ENCODE measurements around the gene POC1A.

Gene POC1A

DNA sequence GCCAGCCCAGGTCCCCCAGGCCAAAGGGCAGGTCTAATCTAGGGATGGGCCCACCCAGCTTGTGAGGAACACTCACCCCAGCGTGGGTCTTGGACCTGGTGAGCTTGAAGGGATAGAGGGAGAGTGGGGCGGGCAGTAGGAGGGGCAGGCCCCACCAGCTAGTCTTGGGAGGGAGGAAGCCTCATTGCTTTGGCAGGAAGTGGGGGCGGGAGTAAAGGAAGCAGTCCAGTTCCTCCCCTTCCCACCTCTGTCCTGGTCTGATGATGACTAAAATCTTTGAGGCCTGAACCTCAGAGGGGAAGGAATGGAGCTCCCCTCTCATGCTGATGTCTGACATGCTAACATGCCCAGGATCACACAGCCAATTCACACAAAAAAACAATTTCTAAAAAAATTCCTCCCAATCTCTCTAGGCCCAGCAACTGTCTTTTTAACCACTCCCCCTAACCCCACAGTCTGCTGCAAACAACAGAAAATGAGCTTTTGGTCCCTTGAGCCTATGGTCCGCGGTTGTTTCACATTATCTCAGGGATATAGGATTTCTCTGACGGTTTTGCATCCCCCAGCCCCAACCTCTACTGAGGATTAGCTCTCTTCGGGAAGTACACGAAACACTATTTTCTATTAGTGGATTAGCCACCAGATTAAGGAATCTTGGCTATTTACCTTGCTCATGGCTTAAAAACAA lies 67.1 kb downstream of the POC1A start:
- no peak for TF ChIP-seq NFIC (IDR thresholded peaks at IDR 0.05)
- TF ChIP-seq ZBTB7A (IDR thresholded peaks at IDR 0.05; ENCODE audit: low read depth): no peak
- TF ChIP-seq TEAD4 (IDR thresholded peaks at IDR 0.05): no peak
- TF ChIP-seq CEBPB (IDR thresholded peaks at IDR 0.05): no peak
- TF ChIP-seq RAD21 (IDR thresholded peaks at IDR 0.05; ENCODE audit: low read depth): no peak
- TF ChIP-seq, protein P1, sequence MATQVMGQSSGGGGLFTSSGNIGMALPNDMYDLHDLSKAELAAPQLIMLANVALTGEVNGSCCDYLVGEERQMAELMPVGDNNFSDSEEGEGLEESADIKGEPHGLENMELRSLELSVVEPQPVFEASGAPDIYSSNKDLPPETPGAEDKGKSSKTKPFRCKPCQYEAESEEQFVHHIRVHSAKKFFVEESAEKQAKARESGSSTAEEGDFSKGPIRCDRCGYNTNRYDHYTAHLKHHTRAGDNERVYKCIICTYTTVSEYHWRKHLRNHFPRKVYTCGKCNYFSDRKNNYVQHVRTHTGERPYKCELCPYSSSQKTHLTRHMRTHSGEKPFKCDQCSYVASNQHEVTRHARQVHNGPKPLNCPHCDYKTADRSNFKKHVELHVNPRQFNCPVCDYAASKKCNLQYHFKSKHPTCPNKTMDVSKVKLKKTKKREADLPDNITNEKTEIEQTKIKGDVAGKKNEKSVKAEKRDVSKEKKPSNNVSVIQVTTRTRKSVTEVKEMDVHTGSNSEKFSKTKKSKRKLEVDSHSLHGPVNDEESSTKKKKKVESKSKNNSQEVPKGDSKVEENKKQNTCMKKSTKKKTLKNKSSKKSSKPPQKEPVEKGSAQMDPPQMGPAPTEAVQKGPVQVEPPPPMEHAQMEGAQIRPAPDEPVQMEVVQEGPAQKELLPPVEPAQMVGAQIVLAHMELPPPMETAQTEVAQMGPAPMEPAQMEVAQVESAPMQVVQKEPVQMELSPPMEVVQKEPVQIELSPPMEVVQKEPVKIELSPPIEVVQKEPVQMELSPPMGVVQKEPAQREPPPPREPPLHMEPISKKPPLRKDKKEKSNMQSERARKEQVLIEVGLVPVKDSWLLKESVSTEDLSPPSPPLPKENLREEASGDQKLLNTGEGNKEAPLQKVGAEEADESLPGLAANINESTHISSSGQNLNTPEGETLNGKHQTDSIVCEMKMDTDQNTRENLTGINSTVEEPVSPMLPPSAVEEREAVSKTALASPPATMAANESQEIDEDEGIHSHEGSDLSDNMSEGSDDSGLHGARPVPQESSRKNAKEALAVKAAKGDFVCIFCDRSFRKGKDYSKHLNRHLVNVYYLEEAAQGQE (IDR thresholded peaks at IDR 0.05; ENCODE audit: low read depth): no peak
- no peak for TF ChIP-seq FOXM1 (IDR thresholded peaks at IDR 0.05; ENCODE audit: borderline replicate concordance, low read depth)
- TF ChIP-seq, protein P2, sequence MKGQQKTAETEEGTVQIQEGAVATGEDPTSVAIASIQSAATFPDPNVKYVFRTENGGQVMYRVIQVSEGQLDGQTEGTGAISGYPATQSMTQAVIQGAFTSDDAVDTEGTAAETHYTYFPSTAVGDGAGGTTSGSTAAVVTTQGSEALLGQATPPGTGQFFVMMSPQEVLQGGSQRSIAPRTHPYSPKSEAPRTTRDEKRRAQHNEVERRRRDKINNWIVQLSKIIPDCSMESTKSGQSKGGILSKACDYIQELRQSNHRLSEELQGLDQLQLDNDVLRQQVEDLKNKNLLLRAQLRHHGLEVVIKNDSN (IDR thresholded peaks at IDR 0.05): no peak
- no peak for TF ChIP-seq TAF1 (IDR thresholded peaks at IDR 0.05; ENCODE audit: low read depth)
- TF ChIP-seq EGR1 (IDR thresholded peaks at IDR 0.05): no peak
- TF ChIP-seq CREB1 (IDR thresholded peaks at IDR 0.05; ENCODE audit: low read depth): no peak

DNA sequence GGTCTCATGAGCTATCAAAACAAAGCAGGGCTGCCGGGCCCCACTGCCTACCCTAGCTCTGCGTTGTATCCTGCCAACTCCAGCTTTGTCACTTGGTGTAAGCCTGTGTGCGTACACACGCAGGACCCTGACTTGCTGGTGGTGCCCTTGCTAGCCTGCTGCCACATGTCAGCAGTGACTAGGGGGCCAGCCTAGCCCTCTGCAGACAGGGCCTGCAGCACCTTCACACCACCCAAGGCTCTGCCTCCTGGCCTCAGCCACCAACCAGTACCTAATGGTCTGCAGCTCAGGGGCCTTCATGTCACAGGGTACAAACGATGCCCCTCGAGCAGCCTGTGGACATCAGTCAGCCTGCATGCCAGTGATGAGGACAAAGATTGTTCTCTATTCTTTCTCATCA lies 67.8 kb downstream of the POC1A start:
- TF ChIP-seq, protein P3, sequence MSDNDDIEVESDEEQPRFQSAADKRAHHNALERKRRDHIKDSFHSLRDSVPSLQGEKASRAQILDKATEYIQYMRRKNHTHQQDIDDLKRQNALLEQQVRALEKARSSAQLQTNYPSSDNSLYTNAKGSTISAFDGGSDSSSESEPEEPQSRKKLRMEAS (IDR thresholded peaks at IDR 0.05): no peak
- no peak for TF ChIP-seq EP300 (IDR thresholded peaks at IDR 0.05; ENCODE audit: borderline replicate concordance)
- TF ChIP-seq TCF12 (IDR thresholded peaks at IDR 0.05; ENCODE audit: low read depth): no peak
- no peak for TF ChIP-seq NFIC (IDR thresholded peaks at IDR 0.05)
- no peak for TF ChIP-seq TEAD4 (IDR thresholded peaks at IDR 0.05)
- TF ChIP-seq YY1 (IDR thresholded peaks at IDR 0.05; ENCODE audit: low read depth): no peak
- TF ChIP-seq CREB1 (IDR thresholded peaks at IDR 0.05; ENCODE audit: low read depth): no peak
- no peak for TF ChIP-seq FOXM1 (IDR thresholded peaks at IDR 0.05; ENCODE audit: borderline replicate concordance, low read depth)
- no peak for TF ChIP-seq TAF1 (IDR thresholded peaks at IDR 0.05; ENCODE audit: low read depth)
- TF ChIP-seq, protein P2 (IDR thresholded peaks at IDR 0.05): no peak
- no peak for TF ChIP-seq EGR1 (IDR thresholded peaks at IDR 0.05)
- no peak for TF ChIP-seq RAD21 (IDR thresholded peaks at IDR 0.05; ENCODE audit: low read depth)
- TF ChIP-seq CEBPB (IDR thresholded peaks at IDR 0.05): no peak
- TF ChIP-seq, protein P1 (IDR thresholded peaks at IDR 0.05; ENCODE audit: low read depth): no peak
- no peak for TF ChIP-seq ZBTB7A (IDR thresholded peaks at IDR 0.05; ENCODE audit: low read depth)

DNA sequence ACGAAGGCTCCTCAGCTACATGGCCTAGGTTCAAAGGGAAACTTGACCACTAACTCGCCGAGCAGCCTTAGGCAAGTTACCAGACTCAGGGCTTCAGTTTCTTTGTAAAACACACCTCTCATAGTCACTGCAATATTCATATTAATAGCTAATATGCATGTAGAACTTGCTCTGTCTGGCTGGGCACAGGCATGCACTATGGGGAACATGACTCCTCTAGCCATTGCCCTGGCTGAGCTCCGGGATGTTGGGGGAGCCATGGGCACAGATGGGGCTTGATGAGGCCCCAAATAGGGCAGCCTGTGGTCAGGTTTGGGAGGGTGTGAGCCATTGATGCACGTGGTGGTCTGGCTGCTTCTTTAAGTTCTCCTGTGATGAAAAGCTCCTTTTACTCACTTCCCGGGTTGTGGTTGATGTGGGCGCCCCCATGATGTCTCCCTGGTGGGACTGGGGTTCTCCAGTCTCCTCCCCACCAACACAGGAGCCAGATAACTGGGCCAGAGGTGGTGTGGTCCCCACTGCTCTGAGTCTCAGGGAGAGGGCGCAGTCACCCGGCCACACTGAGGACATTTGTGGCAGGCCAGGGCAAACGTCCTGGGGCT lies 68.4 kb downstream of the POC1A start:
- TF ChIP-seq, protein P3 (IDR thresholded peaks at IDR 0.05): no peak
- TF ChIP-seq NFIC (IDR thresholded peaks at IDR 0.05) (no peak), EGR1 (IDR thresholded peaks at IDR 0.05) (no peak), TEAD4 (IDR thresholded peaks at IDR 0.05) (no peak), FOXM1 (IDR thresholded peaks at IDR 0.05; ENCODE audit: borderline replicate concordance, low read depth) (no peak)
- TF ChIP-seq, protein P2 (IDR thresholded peaks at IDR 0.05): no peak

DNA sequence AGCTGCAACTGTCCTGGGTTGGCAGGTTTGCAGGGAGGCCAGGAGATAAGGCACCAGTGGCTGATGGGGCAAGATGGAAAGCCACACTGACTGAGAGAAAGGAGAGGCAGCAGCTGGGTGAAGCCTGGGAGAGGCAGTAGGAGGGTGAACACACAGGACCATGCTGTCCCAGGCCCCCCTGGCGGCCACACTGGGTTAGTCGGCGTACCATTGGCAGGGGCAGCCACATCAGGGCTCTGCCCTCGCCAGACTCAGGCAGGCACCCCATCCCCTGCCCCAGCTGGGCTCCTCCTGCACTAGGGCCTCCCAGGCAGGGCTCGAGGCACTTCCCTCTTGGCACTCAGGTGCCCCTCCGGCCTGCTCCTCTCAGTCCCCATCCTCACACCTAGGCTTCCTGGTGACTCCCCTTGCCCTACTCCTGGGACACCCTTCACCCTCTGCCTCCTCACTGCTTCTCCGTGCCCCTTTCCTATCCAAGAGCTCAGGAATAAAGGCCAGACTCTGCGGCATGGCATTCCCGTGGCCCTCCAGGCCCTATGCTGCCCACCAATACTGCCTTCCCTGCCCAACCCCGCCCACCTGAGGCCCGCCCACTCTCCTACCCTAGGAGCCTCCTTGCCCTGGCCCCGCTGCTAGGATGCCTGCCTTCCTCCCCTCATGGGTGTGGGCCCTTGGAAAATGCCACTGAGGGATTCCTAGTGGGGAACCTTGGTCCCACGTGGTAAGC lies 69.1 kb downstream of the POC1A start:
- TF ChIP-seq, protein P1 (IDR thresholded peaks at IDR 0.05; ENCODE audit: low read depth): no peak
- no peak for TF ChIP-seq EP300 (IDR thresholded peaks at IDR 0.05; ENCODE audit: borderline replicate concordance)
- no peak for TF ChIP-seq TCF12 (IDR thresholded peaks at IDR 0.05; ENCODE audit: low read depth)
- TF ChIP-seq EGR1 (IDR thresholded peaks at IDR 0.05): no peak
- TF ChIP-seq CEBPB (IDR thresholded peaks at IDR 0.05): no peak
- no peak for TF ChIP-seq TAF1 (IDR thresholded peaks at IDR 0.05; ENCODE audit: low read depth)
- TF ChIP-seq RAD21 (IDR thresholded peaks at IDR 0.05; ENCODE audit: low read depth): no peak
- TF ChIP-seq FOXM1 (IDR thresholded peaks at IDR 0.05; ENCODE audit: borderline replicate concordance, low read depth): no peak
- no peak for TF ChIP-seq ZBTB7A (IDR thresholded peaks at IDR 0.05; ENCODE audit: low read depth)

All from Ishikawa (cell line).